Measurements from ENCODE around the gene RP2.

DNA sequence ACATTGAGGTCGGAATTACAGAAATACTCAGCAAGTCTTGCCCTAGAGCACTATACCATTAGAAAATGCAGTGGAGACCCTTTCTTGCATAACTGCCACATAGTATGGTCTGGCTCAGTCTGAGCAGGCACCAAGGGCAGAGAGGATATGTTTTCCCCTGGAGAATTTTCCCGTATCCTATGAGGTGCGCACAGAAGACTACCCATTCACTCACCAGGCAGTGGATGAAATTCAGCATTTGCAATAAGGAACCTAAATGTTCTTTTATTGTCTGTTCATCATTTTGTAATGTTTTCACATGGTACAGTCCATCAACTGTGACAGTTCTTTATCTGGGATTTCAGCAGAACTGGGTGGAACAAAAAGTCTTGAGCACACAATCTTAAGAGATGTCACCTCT, 90.9 kb downstream of the RP2 start:
- no peak for TF ChIP-seq CTCF (IDR thresholded peaks at IDR 0.05)
- TF ChIP-seq POLR2AphosphoS5 (IDR thresholded peaks at IDR 0.05), result no peak
- TF ChIP-seq POLR2A (IDR thresholded peaks at IDR 0.05; ENCODE audit: low read depth), result no peak
- TF ChIP-seq EP300 (IDR thresholded peaks at IDR 0.05), result no peak

Data from esophagus muscularis mucosa (tissue), 4 donors.